Uterus (tissue), 4 donors: ENCODE data around the gene BABAM2. TPM values are rescaled to one million over a fixed set of nuclear protein-coding genes. Genes with fewer than 3 reads are reported as not detected.

Experiments used
- DNase-seq, 2 donors: peaks; one replicate each; pipeline ENCODE4 v3.0.0-alpha.2; 2019 to 2020
- H3K27ac ChIP-seq, 2 donors: fragments of 200-600 bp; sonication (generic); 1 replicate in 1 of 2; 2 replicates in 1 of 2; pipeline ENCODE4 v1.5.1; 2016 to 2018
- H3K27me3 ChIP-seq, 2 donors: fragments of 200-600 bp; sonication (generic); one replicate each; pipeline ENCODE4 v1.5.1; 2018 to 2019; ENCODE audit warnings: control low read depth in 1 of 2
- H3K36me3 ChIP-seq, 2 donors: fragments of 200-600 bp; sonication (generic); one replicate each; pipeline ENCODE4 v1.5.1; 2019; ENCODE audit warnings: control low read depth in 1 of 2
- H3K4me1 ChIP-seq, 2 donors: fragments of 200-600 bp; sonication (generic); one replicate each; pipeline ENCODE4 v1.5.1; 2018 to 2019; ENCODE audit warnings: control low read depth in 1 of 2
- H3K4me3 ChIP-seq, 2 donors: fragments of 200-600 bp; sonication (generic); 1 replicate in 1 of 2; 2 replicates in 1 of 2; pipeline ENCODE4 v1.5.1; 2018 to 2019; ENCODE audit warnings: mild to moderate bottlenecking in 1 of 2
- H3K9me3 ChIP-seq, 2 donors: fragments of 200-600 bp; sonication (generic); one replicate each; pipeline ENCODE4 v1.5.1; 2019; ENCODE audit warnings: control low read depth in 1 of 2
- CTCF ChIP-seq, 4 experiments: fragments of 200-600 bp in 2 of 4; fragments of 450-650 bp in 2 of 4; sonication (generic) in 2 of 4; IDR thresholded peaks; one replicate each; pipeline ENCODE4 v1.5.1; 2016 to 2019; ENCODE audit warnings: antibody characterized with exemption in 4 of 4, mild to moderate bottlenecking in 2 of 4, moderate library complexity in 1 of 4
- POLR2A ChIP-seq, 2 donors: fragments of 450-650 bp; IDR thresholded peaks; one replicate each; pipeline ENCODE4 v1.6.1; 2016; ENCODE audit warnings: antibody characterized with exemption in 2 of 2, mild to moderate bottlenecking in 1 of 2, moderate library complexity in 1 of 2
- intact Hi-C: fragments of 100-400 bp; cut with DNase I; formaldehyde crosslinking; loops from one replicate; pipeline ENCODE4 v1.15.1; 2023; ENCODE audit warnings: low total_unique reads
- total RNA-seq, 4 donors: library from RNA; depleted of rRNA in 3 of 4; stranded (reverse); fragments of >200 nt in 3 of 4; gene quantifications; one replicate each; pipeline versions ENCODE4 v1.1.0 to v1.2.4, GENCODE V29; 2014 to 2023
- donor health status: DM: yes; HTN: yes; CAD: no.

Gene BABAM2
- total RNA-seq, 4 donors from 2014 or later = 24.1 to 62.1 (median 32.5) TPM

DNA sequence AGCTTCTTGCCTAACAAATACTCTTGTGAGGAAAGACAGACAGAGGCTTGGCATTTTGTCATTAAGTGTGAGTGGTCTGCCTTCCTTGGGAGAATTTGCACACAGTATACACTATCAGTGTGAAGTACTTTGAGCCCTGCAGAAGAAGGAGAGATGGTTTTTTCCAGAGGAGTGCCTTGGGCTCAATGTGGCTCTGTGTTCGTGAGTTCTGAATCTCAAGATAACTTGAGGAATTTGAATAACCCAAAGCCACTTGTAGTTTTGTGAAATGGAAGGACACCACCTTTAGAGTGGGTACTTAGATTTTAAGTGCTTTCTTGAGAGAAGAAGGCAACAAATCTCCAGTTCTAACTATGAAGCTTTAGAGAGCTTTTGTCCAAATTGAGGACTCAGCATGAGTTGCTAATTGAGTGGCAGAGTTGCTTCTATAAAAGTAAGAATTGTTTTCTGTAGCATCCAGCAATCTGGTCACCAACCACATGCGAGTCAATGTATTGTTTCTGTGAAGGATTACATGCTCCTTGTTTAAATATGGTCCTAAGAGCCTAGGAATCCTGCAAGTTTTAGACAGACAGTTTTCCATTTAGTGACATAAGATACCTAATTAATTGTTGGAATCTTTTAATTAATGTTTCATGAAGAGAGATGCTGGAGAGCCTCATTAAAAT lies 68.3 kb downstream of the BABAM2 start:
- Histone ChIP-seq H3K4me1 (peaks cover 4 to 6% of the 10 kb centered on the region in 2 donors), H3K36me3 (no peaks in the 10 kb centered on the region), H3K27ac (peak overlapping the region; percentile 43 to 77), H3K4me3 (no peak overlapping the region), H3K9me3 (no peaks in the 10 kb centered on the region), H3K27me3 (no peaks in the 10 kb centered on the region)
- intact Hi-C loops = no loop called here
- DNase-seq = no peak
- TF ChIP-seq CTCF (IDR thresholded peaks at IDR 0.05) (no peak), POLR2A (IDR thresholded peaks at IDR 0.05) (no peak)

DNA sequence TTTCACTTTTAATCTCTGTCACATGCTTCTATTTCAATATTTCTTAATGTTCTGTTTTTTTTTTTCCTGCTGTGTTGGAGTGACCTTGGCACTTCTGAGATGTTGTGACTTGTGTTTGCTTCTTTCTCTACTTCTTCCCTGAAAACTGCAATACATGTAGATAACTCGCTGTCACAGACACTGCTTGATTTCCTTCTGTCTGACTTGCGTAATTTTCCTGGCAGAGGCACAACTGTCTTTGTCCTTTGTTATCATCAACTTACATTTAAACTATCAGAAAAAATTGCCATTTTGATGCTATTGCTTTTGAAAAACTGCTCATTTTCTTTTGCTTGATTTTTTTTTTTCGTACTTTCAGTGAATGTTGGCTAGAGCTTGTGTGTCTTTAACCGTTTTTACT lies 69.0 kb downstream of the BABAM2 start:
- DNase-seq = peak; percentile 49 to 77
- H3K36me3 ChIP-seq = no peaks in the 10 kb centered on the region
- H3K4me1 ChIP-seq = peaks cover 4 to 6% of the 10 kb centered on the region in 2 donors
- no peaks in the 10 kb centered on the region for H3K9me3 ChIP-seq
- TF ChIP-seq CTCF (IDR thresholded peaks at IDR 0.05) = no peak
- TF ChIP-seq POLR2A (IDR thresholded peaks at IDR 0.05) = no peak
- no peaks in the 10 kb centered on the region for H3K27me3 ChIP-seq
- H3K4me3 ChIP-seq = no peak overlapping the region
- peak overlapping the region; percentile 43 to 77 for H3K27ac ChIP-seq
- intact Hi-C loops = no loop called here

DNA sequence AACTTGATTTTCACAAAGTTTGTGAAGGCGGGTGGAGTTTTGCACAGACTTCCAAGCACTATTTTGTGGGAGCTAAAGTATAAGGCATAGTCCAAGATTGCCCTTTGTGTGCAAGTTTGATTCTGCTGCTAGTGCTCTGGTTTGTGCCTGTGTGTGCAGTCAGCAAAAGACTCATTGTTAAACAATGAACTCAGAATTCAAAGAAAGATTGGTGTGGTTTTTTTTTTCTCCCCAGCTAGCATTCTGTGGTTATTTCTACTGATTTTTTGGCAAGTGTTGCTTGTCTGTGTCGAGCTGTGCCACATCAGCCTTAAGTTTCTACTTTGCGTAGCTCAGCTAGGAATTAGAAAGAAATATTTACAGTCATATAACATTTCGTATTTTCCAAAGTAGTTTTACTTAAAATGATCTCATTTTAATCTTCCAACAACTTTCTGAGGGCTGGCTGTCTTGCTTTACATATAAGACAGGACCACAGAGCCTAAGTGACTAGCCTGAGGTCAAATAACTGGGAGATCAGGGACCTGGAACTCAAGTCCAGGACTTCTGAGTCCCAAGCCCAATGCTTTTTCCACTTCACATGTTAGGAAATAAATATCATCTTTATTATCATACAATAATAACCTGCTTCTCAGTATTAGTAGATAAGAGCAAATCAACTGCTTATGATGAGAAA lies 69.8 kb downstream of the BABAM2 start:
- intact Hi-C loops = no loop called here
- no peak for DNase-seq
- Histone ChIP-seq H3K4me3 (no peak overlapping the region), H3K36me3 (no peaks in the 10 kb centered on the region), H3K9me3 (no peaks in the 10 kb centered on the region), H3K27ac (peak overlapping the region; percentile 43 to 77), H3K4me1 (peaks cover under 1 to 6% of the 10 kb centered on the region in 2 donors), H3K27me3 (no peaks in the 10 kb centered on the region)
- no peak for TF ChIP-seq CTCF (IDR thresholded peaks at IDR 0.05)
- TF ChIP-seq POLR2A (IDR thresholded peaks at IDR 0.05) = no peak

DNA sequence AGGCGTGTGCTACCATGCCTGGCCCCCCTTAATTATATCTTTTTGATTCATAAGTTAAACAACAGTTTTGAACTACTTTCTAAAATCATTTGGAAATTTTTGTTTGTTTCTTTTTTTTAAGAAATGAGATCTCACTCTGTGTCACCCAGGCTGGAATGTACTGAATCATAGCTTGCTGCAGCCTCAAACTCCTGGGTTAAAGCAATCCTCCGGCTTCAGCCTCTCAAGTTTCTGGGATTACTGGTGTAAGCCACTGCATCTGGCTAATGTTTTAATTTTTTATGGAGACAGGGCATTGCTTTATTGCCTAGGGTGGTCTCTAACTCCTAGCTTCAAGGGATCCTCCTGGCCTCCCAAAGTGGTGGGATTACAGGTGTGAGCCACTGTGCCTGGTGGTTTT lies 71.5 kb downstream of the BABAM2 start:
- intact Hi-C loops = no loop called here
- Histone ChIP-seq H3K9me3 (no peaks in the 10 kb centered on the region), H3K36me3 (no peaks in the 10 kb centered on the region), H3K4me1 (peaks cover 0 to 6% of the 10 kb centered on the region in 2 donors), H3K27ac (peak overlapping the region in 1 of 2 donors; percentile 77), H3K27me3 (no peaks in the 10 kb centered on the region), H3K4me3 (no peak overlapping the region)
- TF ChIP-seq CTCF (IDR thresholded peaks at IDR 0.05) (no peak), POLR2A (IDR thresholded peaks at IDR 0.05) (no peak)
- DNase-seq = no peak

GRCh38 chr2:27963472-27963871 lies 72.9 kb downstream of the BABAM2 start:
- no peak for TF ChIP-seq POLR2A (IDR thresholded peaks at IDR 0.05)
- TF ChIP-seq CTCF (IDR thresholded peaks at IDR 0.05) = no peak
- intact Hi-C loops = no loop called here
- peaks cover 0 to 6% of the 10 kb centered on the region in 2 donors for H3K4me1 ChIP-seq

More at GRCh38 chr2:27963472-27963871, 72.9 kb downstream of the BABAM2 start:
- Histone ChIP-seq H3K36me3 (no peaks in the 10 kb centered on the region), H3K27ac (no peak overlapping the region), H3K9me3 (no peaks in the 10 kb centered on the region), H3K27me3 (no peaks in the 10 kb centered on the region), H3K4me3 (no peak overlapping the region)
- DNase-seq = no peak
